SK-N-SH (cell line): Measurements from ENCODE around the gene BORCS5. TPM values are rescaled to one million over a fixed set of nuclear protein-coding genes. Genes with fewer than 3 reads are reported as not detected.

Experiments
- CTCF ChIA-PET: fragments of 300-600, 350-600 bp; formaldehyde crosslinking; extraction: SDS; loops from one replicate; lab custom pipeline; 2021; lab: Yijun Ruan, JAX
- POLR2A ChIA-PET: fragments of 350-600 bp; sonication (Branson Sonifier 250); formaldehyde crosslinking; extraction: SDS; loops from one replicate; lab custom pipeline; 2020; ENCODE audit warnings: antibody characterized with exemption, inconsistent platforms; lab: Yijun Ruan, JAX
- DNase-seq: peaks from one replicate; pipeline ENCODE4 v3.0.0; 2012
- H2AFZ ChIP-seq: fragments of 200-600 bp; sonication (generic); 2 replicates; pipeline ENCODE4 v1.8.1; 2016; ENCODE audit warnings: antibody characterized with exemption, mild to moderate bottlenecking, low read depth
- H3F3A ChIP-seq: fragments of 200-600 bp; sonication (generic); replicated peaks from 2 replicates; pipeline ENCODE3; 2016; ENCODE audit warnings: antibody characterized with exemption, mild to moderate bottlenecking; ENCODE audit not compliant: insufficient read depth
- H3K27ac ChIP-seq, 2 experiments: fragments of 200-500 bp in 1 of 2; fragments of 200-600 bp in 1 of 2; sonication (Bioruptor generic) in 1 of 2; sonication (generic), shearing (Covaris generic) in 1 of 2; 2 replicates each; pipeline versions ENCODE4 v1.5.1 to v1.6.1; 2014 to 2016; ENCODE audit warnings: low read depth in 2 of 2, inconsistent platforms in 1 of 2, low read length in 1 of 2, mild to moderate bottlenecking in 1 of 2, mixed read lengths in 1 of 2
- H3K27me3 ChIP-seq: fragments of 200-600 bp; sonication (generic), shearing (Covaris generic); 2 replicates; pipeline ENCODE4 v1.6.1; 2016; ENCODE audit warnings: mixed run types; ENCODE audit not compliant: insufficient read depth
- H3K36me3 ChIP-seq, 2 experiments: fragments of 200-500 bp in 1 of 2; fragments of 200-600 bp in 1 of 2; sonication (Bioruptor generic) in 1 of 2; sonication (generic) in 1 of 2; replicated peaks in 1 of 2; 2 replicates each; pipeline versions ENCODE3 to v1.5.1; 2014 to 2016; ENCODE audit warnings: low read length in 1 of 2, mild to moderate bottlenecking in 1 of 2; ENCODE audit not compliant: insufficient read depth in 2 of 2, control insufficient read depth in 1 of 2
- H3K4me1 ChIP-seq, 2 experiments: fragments of 200-500 bp in 1 of 2; fragments of 200-600 bp in 1 of 2; sonication (Bioruptor generic) in 1 of 2; sonication (generic), shearing (Covaris generic) in 1 of 2; 2 replicates each; pipeline versions ENCODE4 v1.5.1 to v1.6.1; 2014 to 2016; ENCODE audit warnings: low read depth in 1 of 2, low read length in 1 of 2, mixed run types in 1 of 2; ENCODE audit not compliant: insufficient read depth in 2 of 2, control insufficient read depth in 1 of 2
- H3K4me2 ChIP-seq: fragments of 200-600 bp; sonication (generic), shearing (Covaris generic); 2 replicates; pipeline ENCODE4 v1.6.1; 2017; ENCODE audit warnings: mixed run types
- H3K4me3 ChIP-seq, 2 experiments: fragments of 200-500 bp in 1 of 2; fragments of 200-600 bp in 1 of 2; sonication (Bioruptor generic) in 1 of 2; sonication (generic), shearing (Covaris generic) in 1 of 2; 2 replicates each; pipeline versions ENCODE4 v1.5.1 to v1.8.1; 2014 to 2016; ENCODE audit warnings: low read depth in 2 of 2, inconsistent platforms in 1 of 2, low read length in 1 of 2, mild to moderate bottlenecking in 1 of 2, mixed read lengths in 1 of 2, moderate library complexity in 1 of 2
- H3K79me2 ChIP-seq: fragments of 200-600 bp; sonication (generic); 2 replicates; pipeline ENCODE4 v1.8.1; 2017; ENCODE audit warnings: mild to moderate bottlenecking; ENCODE audit not compliant: insufficient read depth
- H3K9ac ChIP-seq: fragments of 200-600 bp; sonication (generic); 2 replicates; pipeline ENCODE4 v1.6.1; 2017; ENCODE audit warnings: mixed run types
- H3K9me2 ChIP-seq: fragments of 200-600 bp; sonication (generic); 2 replicates; pipeline ENCODE4 v1.6.1; 2017; ENCODE audit warnings: mixed run types
- H3K9me3 ChIP-seq: fragments of 200-600 bp; sonication (generic); 2 replicates; pipeline ENCODE4 v1.6.1; 2017; ENCODE audit warnings: mixed run types, mild to moderate bottlenecking, moderate library complexity
- H4K20me1 ChIP-seq: fragments of 200-600 bp; sonication (generic); 2 replicates; pipeline ENCODE4 v1.6.1; 2017; ENCODE audit warnings: mild to moderate bottlenecking, mixed run types; ENCODE audit not compliant: insufficient read depth
- CTCF ChIP-seq: fragments of 200-600 bp; sonication (generic); IDR thresholded peaks from 2 replicates; pipeline ENCODE4 v1.6.1; 2017; ENCODE audit warnings: antibody characterized with exemption, mild to moderate bottlenecking, moderate library complexity
- EP300 ChIP-seq, 2 experiments: IDR thresholded peaks; 2 replicates each; pipeline versions ENCODE4 v1.4.0 to v1.6.1; 2012; ENCODE audit warnings: borderline replicate concordance in 1 of 2, low read depth in 1 of 2, low read length in 1 of 2
- EZH2phosphoT487 ChIP-seq: fragments of 200-600 bp; sonication (generic); IDR thresholded peaks from 2 replicates; pipeline ENCODE4 v1.6.1; 2017; ENCODE audit warnings: low read depth, mixed run types, mild to moderate bottlenecking, antibody characterized with exemption, moderate library complexity, borderline replicate concordance
- FOXJ3 ChIP-seq: sonication (generic); formaldehyde crosslinking; IDR thresholded peaks from 2 replicates; pipeline ENCODE4 v1.5.1; 2020; ENCODE audit warnings: mild to moderate bottlenecking, missing genetic modification reagents
- FOXM1 ChIP-seq: IDR thresholded peaks from 2 replicates; pipeline ENCODE4 v1.4.0; 2012; ENCODE audit warnings: low read depth, mild to moderate bottlenecking
- GATA2 ChIP-seq: sonication (generic); formaldehyde crosslinking; IDR thresholded peaks from 2 replicates; pipeline ENCODE4 v1.5.0; 2020; ENCODE audit warnings: mild to moderate bottlenecking, missing genetic modification reagents
- IRF3 ChIP-seq: fragments of 150-350 bp; IDR thresholded peaks from 2 replicates; pipeline ENCODE4 v1.6.1; 2016; ENCODE audit warnings: mild to moderate bottlenecking, low read depth, low read length
- JUND ChIP-seq: IDR thresholded peaks from 2 replicates; pipeline ENCODE4 v1.4.0; 2012
- MAX ChIP-seq: IDR thresholded peaks from 2 replicates; pipeline ENCODE4 v1.4.0; 2012; ENCODE audit warnings: low read depth
- POLR2AphosphoS5 ChIP-seq: IDR thresholded peaks from 2 replicates; pipeline ENCODE4 v1.6.1; 2012; ENCODE audit warnings: low read depth, low read length
- REST ChIP-seq: IDR thresholded peaks from 2 replicates; pipeline ENCODE4 v1.6.1; 2012; ENCODE audit warnings: mild to moderate bottlenecking, low read depth, low read length, moderate library complexity
- RFX5 ChIP-seq: IDR thresholded peaks from 2 replicates; pipeline ENCODE4 v1.6.1; 2012; ENCODE audit warnings: mild to moderate bottlenecking, improper control_type of control experiment, low read length
- SIN3A ChIP-seq: IDR thresholded peaks from 2 replicates; pipeline ENCODE4 v1.6.1; 2012; ENCODE audit warnings: low read depth, mild to moderate bottlenecking, low read length, moderate library complexity, borderline replicate concordance
- SMC3 ChIP-seq: IDR thresholded peaks from 2 replicates; pipeline ENCODE4 v1.6.1; 2012; ENCODE audit warnings: low read depth, low read length, improper control_type of control experiment
- TAF1 ChIP-seq: IDR thresholded peaks from 2 replicates; pipeline ENCODE4 v1.6.1; 2012; ENCODE audit warnings: low read depth, mild to moderate bottlenecking, low read length, moderate library complexity, borderline replicate concordance
- TEAD4 ChIP-seq: IDR thresholded peaks from 2 replicates; pipeline ENCODE4 v1.4.0; 2012; ENCODE audit warnings: mild to moderate bottlenecking, borderline replicate concordance; ENCODE audit not compliant: insufficient read depth
- USF1 ChIP-seq: IDR thresholded peaks from 2 replicates; pipeline ENCODE4 v1.4.0; 2012; ENCODE audit warnings: low read depth, borderline replicate concordance
- ZBTB33 ChIP-seq: IDR thresholded peaks from 2 replicates; pipeline ENCODE4 v1.4.0; 2012; ENCODE audit warnings: low read depth, borderline replicate concordance
- polyA plus RNA-seq, 3 experiments: library from polyadenylated mRNA; depleted of rRNA; stranded (reverse); fragments of >200 nt; gene quantifications; 2 replicates each; pipeline ENCODE4 v1.2.3, GENCODE V29; 2012

BORCS5 gene
- polyA plus RNA-seq, 1 of the 3 experiments (the other 2 are of a cell fraction): 16.3 TPM

- no peaks in the 10 kb centered on the region for H3K9me3 ChIP-seq
- ChIA-PET POLR2A (no interaction called here), CTCF (no interaction called here)
- no peak overlapping the region for H3K27ac ChIP-seq
- TF ChIP-seq CTCF: no peak
- no peak for TF ChIP-seq TEAD4
- no peak for TF ChIP-seq ZBTB33
- TF ChIP-seq MAX: no peak
- no peak for TF ChIP-seq IRF3
- TF ChIP-seq FOXJ3 (CRISPR knock-in tag): no peak
- TF ChIP-seq EP300 (IDR thresholded peaks at IDR 0.05; ENCODE audit: borderline replicate concordance in 1 of 2, low read depth in 1 of 2, low read length in 1 of 2): no peak
- TF ChIP-seq RFX5: no peak
- TF ChIP-seq REST: no peak
- no peak for TF ChIP-seq JUND
- TF ChIP-seq USF1: no peak
- no peak for TF ChIP-seq FOXM1
- no peak for TF ChIP-seq TAF1
- no peak for TF ChIP-seq EZH2phosphoT487
- TF ChIP-seq GATA2 (CRISPR knock-in tag): no peak
- TF ChIP-seq SIN3A: no peak
- no peak for TF ChIP-seq POLR2AphosphoS5
- no peak for TF ChIP-seq SMC3
- H4K20me1 ChIP-seq: no peaks in the 10 kb centered on the region
- no peaks in the 10 kb centered on the region for H3F3A ChIP-seq
- no peak overlapping the region for H2AFZ ChIP-seq
- no peaks in the 10 kb centered on the region for H3K9me2 ChIP-seq
- peaks cover 0 to 5% of the 10 kb centered on the region in 2 experiments; a peak in 2 of 4 replicates for H3K4me1 ChIP-seq
- no peaks in the 10 kb centered on the region for H3K79me2 ChIP-seq
- no peak overlapping the region for H3K4me2 ChIP-seq
- H3K9ac ChIP-seq: no peak overlapping the region
- no peak overlapping the region for H3K4me3 ChIP-seq
- no peaks in the 10 kb centered on the region for H3K27me3 ChIP-seq
- DNase-seq: no peak
- peaks cover 0 to 3% of the 10 kb centered on the region in 2 experiments for H3K36me3 ChIP-seq
These were observed 49.9 kb downstream of the BORCS5 start for GRCh38 chr12:12406762-12407161.
